ENCODE results near the gene SAGE1.
"Not testable (repeated sequence)": the region's sequence is repeated elsewhere in the genome, so short reads cannot be mapped to it uniquely, and the experiment has no call there.

DNA sequence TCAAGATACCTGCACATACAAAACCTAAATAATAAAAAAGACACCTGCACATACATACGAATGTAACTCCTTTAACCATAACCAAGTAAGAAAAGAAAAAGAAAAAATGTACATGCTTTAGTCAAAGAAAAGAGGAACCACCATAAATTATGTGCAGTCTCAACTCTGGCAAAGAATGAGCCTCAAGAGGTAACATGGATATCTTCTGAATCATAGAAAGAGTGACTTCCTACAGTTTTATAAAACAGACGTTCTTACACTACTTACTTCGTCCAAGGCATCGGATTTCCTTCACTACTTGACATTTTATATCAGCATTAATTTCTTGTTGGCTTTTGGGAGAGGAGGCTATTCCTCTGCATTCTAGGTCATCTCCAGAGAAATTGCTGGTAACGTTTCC lies 10.8 kb upstream of the SAGE1 start:
- TF ChIP-seq, protein P1, sequence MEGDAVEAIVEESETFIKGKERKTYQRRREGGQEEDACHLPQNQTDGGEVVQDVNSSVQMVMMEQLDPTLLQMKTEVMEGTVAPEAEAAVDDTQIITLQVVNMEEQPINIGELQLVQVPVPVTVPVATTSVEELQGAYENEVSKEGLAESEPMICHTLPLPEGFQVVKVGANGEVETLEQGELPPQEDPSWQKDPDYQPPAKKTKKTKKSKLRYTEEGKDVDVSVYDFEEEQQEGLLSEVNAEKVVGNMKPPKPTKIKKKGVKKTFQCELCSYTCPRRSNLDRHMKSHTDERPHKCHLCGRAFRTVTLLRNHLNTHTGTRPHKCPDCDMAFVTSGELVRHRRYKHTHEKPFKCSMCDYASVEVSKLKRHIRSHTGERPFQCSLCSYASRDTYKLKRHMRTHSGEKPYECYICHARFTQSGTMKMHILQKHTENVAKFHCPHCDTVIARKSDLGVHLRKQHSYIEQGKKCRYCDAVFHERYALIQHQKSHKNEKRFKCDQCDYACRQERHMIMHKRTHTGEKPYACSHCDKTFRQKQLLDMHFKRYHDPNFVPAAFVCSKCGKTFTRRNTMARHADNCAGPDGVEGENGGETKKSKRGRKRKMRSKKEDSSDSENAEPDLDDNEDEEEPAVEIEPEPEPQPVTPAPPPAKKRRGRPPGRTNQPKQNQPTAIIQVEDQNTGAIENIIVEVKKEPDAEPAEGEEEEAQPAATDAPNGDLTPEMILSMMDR (IDR thresholded peaks at IDR 0.05), result not testable (repeated sequence)
- TF ChIP-seq EZH2, EZH2phosphoT487 (IDR thresholded peaks at IDR 0.05): not testable (repeated sequence)

Data from neural progenitor cell (in vitro differentiated cells).